Pons (tissue), 1 donor: Measurements from ENCODE around the gene AATK.

Experiments
- DNase-seq: peaks from one replicate; pipeline ENCODE4 v3.0.0-alpha.2; 2016; ENCODE audit warnings: low spot score

The AATK gene

DNA sequence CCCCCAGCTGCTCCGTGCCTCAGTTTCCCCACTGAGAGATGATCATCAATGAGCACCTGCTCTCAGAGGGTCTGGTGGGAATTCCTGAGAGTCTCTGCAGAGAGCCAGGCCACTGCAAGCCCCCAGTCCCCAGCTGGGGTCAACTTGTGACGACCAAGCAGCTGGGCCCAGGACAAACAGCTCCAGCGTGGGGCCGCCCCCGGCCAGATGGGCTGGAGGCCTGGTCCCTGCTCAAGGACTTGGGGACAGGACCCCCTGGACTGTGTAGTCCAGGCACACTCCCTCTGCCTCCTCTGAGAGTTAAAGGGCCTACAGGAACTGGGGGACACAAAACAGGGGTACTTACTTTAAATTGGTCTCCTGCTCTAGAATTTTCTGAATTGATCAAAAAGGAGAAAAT is 16.6 kb upstream of the AATK start:
- no peak for DNase-seq

DNA sequence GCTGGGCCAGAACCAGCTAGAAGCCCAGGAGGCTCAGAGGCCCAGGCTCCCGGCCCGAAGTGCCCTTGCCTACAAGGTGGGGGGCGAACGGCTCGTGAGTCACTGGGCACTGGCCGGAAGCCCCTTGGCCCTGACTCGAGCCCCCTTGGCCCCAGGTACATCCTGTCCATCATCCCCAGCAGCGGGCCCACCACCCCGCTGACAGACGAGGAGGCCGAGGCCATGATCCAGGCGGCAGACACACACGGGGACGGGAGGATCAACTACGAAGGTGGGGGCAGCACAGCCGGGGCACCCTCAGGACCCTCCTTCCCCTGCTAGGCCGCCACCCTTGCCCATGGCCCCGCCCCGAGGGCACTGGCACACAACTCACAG is 15.8 kb upstream of the AATK start:
- DNase-seq, result no peak

DNA sequence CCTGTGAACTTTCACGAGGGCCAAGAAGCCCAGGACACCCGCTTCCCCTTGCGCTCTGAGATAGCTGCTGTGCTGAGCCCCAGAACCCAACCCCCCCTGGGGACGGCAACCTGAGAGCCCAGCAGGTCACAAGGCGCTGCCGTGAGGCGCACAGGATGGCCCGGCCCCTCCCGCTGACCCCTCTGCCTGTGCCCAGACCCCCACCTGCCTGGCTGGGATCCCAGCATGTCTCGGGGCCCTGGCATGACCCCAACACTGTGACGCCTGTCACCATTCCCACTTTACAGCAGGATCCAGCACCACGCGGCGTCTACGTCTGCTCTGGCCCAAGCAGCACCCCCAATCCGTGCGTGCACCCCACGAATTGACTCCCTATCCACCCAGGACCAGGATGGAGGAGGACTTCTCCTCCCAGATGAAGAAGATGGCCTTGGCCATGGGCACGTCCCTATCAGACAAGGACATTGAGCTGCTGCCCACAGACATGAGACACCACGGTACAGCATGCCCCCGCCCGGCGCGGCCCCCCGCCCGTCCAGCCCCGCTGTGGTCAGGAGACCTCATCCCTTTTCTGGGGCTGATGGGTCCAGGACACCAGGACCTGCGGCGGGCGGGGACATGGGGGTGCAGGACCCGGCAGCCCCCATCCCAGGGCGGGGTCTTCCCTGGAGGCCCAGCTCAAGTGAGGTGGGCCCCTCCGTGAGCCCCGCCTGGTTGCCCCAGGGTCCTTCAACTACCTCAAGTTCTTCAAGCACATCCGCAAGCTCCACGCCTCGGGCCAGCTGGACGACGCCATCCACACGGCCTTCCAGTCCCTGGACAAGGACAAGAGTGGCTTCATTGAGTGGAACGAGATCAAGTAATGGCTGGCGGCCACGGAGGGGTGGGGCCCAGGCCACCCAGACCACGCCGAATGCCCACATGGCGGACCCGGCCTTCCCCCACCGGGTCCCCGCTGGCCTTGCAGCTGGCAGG is 15.1 kb upstream of the AATK start:
- DNase-seq, result no peak

DNA sequence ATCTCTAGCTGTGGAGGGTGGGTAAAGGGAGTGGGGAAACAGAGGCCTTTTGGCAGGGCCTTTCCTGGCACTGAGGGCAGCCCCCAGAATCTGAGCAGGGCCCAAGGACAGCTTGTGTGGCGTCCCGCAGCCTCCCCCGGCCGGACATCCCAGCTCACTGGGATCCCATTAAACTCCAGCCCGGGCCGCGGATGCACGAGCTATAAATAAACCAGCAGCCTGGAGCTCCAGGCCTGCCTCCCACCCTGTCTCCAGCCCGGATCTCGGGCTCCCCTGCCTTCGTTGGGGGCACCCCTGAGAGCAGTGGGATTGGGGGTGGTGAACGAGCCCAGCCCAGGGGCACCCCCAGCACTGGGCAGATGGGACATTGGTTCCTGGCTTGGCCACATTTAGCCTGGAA is 13.8 kb upstream of the AATK start:
- DNase-seq, result no peak

DNA sequence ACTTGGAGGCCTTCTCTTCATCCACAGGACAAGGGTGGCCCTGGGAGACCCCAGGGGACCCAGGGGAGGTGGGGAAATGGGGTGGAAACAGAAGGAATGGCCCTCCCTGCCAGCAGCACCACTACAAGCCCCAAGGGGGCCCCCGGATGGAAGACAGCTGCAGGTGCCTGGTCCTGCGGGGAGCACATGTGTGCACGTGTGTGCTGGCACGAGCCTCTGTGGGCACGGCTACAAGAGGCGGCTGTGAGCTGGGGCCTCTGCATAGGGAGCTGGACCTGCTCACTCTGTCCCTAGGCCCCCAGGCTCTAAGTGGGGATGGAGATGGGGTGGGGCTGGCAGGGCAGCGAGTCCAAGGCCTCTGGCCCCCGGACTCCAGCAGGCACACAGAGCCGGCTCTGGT is 13.2 kb upstream of the AATK start:
- DNase-seq, result no peak

DNA sequence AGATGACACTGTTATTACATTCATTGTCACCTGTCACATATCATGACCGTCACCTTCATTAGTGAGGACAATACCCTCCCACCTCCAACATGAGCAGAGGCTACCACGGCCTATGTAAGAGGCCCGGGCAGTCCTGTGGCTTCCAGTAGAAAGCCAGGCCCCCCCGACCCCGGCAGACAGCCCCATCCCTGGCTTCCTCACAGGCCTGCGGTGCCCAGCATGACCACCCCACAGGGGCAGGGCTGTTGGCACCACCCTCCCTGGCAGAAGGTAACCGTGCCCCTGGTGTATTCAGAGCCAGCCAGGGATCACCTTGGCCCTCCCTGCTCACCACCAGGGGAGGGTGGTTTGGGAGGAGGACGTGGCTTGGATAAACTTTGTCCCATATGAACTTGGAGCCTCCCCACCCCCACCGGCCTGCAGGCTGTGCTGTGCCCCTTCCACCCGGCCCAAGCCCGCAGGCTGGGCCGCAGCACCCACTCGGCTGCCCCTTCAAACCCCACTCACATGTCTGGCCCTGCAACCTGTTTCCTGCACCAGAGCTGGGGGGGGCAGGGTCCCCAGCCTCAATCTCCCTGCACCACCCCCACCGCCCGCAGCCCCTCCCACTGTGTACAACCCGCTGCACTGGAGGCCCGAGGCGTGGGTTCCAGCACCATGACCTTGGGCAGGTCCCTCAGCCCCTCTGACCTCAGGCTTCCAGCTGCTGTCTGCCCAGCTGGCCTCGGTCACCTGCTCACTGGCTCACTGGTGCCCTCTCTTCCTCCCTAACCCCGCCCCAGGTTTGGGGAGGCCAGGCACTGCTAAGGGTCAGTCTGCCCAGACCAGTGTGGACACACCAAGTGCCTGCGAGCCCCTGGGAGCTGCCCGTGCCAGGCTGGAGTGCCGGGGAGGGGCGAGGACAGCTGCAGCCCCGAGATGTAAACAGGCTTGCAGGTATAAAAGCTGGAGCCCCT is 12.4 kb upstream of the AATK start:
- no peak for DNase-seq

DNA sequence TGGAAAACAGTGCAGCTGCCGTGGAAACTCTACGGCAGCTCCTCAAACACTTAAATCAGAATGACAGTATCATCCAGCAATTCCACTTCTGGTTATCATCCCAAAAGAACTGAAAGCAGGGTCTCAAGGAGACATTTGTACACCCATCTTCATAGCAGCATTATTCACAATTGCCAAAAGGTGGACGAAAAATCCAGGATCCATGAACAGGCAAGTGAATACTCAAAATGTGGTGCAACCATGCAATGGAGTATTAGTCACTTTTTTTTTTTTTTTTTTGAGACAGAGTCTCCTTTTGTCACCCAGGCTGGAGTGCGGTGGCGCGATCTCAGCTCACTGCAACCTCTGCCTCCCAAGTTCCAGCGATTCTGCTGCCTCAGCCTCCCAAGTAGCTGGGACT is 10.6 kb upstream of the AATK start:
- DNase-seq, result no peak

DNA sequence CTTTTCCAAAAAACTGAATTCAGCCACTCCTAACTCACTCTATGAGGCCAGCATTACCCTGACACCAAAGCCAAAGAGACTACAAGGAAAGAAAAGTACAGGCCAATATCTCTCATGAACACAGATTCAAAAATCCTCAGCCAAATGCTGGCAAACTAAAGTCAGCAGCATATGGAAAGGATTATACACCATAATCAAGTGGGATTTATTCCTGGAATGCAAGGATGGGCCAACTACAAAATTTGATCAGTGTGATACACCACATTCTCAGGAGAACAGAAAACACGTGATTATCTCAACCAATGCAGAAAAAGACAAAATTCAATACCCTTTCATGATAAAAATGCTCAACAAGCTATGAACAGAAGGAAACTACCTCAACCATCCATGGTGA is 7.7 kb upstream of the AATK start:
- DNase-seq, result no peak

DNA sequence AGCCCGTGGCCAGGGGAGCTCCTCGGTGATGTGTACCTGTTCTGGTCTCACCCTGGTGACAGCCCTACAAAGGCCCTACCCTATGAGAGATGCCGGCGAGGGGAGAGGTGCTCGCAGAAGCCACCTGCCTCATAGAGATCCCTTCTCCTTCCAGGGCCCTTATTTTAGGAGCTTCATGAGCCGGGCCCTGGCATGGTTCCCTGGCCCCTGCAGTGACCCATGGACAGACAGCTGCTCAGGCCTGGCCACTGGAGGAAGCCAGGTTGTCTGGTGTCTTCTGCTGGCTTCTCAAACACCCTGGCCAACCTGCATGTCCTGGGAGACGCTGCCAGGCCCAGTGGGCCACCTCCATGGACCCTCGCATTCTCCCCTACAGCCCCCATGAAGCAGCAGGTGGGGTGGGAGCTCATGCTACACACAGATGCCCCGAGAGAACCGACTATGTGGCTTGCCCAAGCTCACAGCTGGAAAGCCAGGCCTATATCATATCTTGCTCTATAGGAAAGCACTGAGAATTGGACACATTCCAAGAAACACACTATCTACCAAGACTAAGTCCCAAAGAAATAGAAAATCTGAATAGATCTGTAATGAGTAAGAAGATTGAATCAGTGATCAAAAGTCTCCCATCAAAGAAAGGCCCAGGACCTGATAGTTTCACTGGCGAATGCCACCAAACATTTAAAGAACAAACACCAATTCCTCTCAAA is 7.2 kb upstream of the AATK start:
- DNase-seq, result no peak

DNA sequence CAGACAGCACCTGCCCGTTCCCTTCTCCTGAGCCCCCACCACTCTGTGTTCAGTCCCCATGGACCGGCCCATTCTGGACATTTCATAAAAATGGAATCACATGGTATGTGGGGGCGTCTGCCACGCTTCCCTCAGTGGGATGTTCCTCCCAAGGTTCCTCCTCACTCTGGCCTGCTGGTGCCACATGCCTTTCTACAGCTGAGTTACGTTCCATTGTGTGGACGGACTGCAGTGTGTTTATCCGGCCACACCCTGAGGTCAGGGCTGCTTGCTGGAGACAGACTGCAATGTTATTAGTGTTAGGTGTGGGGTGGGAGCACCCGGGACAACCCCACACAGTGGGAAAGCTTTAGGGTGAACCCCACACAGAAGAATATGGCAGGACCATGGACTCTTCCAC is 5.9 kb upstream of the AATK start:
- DNase-seq, result no peak

DNA sequence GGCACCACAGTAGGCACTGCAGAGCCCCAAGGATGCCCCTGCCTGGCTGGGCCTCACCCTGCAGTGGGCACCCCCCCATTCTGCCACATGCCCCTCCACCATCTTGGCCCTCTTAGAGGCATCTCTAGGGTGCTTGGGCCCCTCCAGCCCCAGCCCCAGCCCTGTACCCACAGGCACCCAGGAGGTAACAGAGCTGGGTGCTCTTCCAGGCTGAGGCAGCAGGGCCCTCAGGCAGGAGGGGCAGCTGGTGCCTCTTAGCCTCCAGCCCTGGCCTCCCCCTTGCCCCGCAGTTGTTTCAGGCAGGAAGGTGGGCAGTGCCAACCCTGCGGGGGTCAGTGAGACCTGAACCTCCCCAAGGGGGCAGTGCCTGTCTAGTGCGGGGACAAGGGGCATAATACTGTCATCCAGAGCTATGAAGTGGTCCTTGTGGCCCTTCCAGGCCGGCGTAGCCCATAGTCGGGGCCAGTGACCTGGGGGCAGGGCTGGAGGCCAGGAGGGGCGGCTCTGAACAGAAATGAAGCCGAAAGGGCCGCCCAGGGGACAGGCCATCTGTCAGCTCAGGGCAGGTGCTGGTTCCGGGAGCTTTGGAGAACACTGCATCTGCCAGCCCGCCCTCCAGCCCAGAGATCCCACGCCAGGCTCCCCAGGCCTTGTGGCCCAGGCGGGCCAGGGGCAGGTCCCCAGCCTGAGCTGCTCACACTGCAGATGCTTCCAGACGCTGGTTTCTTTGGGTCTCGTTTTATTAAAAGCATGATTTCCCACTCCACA is 4.9 kb upstream of the AATK start:
- no peak for DNase-seq

DNA sequence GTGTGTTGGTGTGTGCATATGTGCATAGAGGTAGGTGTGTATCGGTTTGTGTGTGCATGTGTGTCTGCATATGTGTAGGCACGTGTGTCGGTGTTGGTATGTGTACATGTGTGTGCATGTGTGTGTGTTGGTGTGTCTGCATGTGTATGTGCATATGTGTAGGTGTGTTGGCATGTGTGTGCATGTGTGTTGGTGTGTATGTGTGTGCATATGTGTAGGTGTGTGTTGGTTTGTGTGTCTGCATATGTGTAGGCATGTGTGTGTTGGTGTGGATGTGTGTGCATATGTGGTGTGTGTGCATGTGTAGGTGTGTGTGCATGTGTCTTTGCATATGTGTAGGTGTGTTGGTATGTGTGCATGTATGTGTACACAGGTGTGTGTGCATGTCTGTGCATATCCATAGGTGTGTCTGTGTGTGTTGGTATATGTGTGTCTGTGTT is 3.9 kb upstream of the AATK start:
- DNase-seq, result no peak

DNA sequence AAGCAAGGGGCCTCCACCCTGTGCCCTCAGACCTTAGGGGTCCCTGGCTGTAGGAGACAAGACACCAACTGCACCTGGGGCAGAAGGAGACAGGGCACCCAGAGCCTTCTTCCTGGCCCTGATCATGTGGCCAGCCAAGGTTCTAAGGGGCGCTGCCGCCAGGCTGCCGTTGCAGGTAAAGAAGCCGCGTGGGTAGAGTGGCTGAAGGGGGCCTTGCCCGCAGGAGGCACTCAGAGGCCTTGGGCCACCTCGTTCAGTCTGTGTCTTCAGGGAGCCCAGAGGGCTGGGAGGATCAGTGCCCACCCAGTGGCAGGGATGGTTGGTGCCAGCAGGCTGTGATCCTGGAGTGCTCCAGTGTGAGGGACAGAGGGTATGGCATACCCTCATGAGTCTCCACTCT is 1.6 kb upstream of the AATK start:
- no peak for DNase-seq

DNA sequence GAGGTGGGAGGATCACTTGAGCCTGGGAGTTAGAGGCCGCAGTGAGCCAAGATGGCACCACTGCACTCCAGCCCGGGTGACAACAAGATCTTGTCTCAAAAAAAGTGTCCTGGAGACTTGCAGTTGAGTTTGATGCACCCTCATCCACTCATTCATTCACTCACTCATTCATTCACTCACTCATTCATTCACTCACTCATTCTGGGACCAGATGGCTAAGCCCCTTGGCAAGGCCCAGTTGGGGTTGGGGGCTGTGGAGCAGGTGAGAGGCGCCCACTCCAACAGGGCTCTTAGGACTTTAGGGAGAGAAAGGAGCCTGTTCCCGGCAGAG is 1.1 kb upstream of the AATK start:
- DNase-seq, result no peak

DNA sequence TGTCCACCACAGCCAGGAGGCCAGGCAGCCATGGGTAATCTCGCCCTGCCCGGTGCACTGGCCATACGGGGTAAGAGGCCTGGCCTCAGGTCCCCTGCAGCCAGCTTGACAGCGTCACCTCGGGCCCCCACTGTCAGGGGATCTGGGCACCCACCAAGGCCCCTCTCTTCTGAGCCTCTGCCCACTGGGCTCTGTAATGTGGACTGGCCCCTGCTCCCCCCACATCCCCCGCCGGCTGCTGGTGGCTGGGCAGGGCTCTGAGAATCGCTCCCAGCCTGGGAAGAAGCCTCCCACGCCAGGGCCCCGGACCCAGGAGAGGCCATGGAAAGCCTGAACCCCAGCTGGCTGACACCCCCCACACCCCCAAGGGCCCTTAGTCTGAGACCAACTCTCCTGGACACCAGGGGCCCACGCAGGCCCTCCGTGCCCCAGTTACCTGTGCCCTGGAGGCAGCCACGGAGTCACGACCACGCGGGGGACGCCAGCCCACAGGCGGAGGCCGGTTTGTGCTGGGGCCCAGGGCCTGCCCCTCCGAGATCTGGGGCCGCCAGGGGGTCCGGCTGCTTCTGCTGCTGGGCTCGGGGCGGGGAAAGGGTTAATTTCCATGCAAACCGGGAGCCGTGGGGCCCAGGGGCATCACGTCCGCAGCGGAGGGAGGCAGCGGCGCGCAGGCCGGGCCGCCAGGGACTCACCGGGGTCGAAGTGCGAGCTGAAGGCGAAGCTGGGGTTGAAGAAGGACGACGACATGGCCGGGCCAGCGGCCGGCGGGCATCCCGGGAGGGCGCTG is 582 bp downstream of the AATK start, which contains the start of gene PVALEF:
Gene PVALEF, plus strand, starts transcription at position 262 of the 787 bp plus-strand sequence. CDS start 15,720 bp downstream, outside the sequence.
- DNase-seq, result peak; percentile 36

DNA sequence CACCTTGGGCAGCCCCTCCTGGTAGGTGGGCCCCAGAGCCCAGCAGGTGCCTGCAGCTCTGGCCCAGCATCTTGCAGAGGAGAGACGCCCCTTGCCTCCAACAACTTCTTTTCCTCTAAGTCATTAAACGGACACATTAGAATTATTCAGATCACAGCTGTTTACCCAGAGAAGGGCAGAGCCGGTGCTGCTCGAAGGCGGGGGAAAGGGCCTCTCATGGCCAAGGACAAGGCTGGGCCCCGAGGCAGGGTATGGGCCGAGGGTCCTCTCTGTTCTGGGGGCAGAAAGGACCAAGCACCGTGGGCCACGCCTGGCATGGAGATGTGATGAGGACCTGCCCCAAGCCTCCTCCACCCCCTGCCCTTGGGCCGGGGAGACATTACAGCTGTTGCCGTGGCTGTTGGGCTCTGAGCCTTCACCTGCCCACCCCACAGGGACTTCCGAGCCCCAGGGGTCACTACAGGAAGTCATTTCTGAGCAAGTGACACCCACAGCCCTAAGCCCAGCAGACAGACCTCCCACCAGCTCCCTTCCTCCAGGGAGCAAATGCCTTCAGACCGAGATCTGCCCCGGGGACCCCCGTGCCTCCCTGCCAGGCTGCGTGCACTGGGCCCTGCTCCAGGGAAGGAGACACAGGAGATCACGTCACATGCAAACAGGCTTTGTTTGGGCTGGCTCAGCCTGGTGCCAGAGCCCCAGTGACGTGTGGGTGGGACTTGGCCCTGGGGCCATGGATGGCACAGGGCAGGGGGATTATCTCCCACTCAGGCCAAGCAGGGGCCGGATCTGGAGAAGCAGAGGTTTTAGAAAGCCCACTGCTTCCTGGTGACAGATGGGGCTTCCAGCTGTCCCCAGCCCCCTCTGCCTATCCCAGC is 1.4 kb downstream of the AATK start:
- peak; percentile 79 for DNase-seq

DNA sequence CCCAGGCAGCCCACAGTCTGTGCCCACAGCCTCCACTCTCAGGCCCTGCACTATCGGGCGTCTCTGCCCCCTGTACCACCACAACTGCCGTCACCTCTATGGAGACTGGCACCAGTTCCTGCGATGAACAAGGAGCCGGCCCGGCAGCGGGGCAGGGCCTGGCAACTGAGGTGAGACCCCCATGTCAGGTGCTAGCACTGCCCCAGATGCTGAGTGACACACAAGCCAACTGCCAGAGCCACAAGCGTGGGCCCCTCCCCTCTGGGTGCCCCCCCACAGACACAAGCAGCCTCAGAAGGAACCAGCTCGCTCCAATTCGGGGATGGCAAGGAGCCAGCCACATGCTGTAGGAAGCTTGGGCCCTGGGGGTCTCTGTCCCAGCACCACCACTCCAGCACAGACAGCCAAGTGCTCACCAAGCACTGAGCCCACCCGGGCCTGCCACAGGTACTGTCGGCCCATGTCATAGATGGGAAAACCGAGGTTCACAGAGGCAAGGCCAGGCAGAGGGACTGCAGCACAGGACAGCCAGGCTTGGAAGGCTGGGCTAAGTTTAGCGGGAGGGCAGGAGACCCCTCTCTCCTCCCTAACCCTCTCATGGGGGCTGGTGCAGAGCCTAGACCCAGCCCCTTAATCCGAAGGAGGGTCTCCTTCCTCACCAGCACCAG is 2.2 kb downstream of the AATK start:
- DNase-seq, result no peak

DNA sequence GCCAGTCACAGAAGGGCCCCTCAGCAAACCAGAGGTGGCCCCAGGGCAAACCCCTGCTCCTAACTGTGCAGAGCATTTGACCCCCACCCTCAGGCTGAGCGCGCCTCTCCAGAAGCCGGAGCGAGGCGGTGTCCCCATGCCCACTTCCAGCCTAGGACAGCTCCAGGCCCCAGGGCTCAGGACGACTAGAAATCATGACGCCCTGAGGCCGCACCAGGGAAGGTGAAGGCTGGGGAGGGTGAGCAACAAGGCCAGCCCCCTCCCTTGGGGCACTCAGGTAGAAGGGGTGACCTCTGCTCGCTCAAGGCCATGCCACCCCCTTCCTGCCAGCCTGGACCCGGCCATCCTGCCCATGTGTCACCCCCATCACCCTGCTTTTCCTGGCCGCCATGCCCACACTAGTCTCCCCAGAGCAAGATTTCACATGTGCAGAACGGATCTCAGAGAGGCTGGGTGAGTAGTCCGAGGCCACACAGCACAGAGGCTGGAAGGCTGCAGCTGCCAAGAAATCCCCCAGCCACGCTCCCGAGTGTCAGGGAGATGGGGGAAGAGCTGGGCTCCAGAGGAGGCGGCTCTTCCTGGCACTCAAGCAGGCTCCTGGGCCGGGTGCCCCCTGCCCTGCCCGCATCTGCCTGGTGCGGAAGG is 2.8 kb downstream of the AATK start:
- DNase-seq, result no peak

DNA sequence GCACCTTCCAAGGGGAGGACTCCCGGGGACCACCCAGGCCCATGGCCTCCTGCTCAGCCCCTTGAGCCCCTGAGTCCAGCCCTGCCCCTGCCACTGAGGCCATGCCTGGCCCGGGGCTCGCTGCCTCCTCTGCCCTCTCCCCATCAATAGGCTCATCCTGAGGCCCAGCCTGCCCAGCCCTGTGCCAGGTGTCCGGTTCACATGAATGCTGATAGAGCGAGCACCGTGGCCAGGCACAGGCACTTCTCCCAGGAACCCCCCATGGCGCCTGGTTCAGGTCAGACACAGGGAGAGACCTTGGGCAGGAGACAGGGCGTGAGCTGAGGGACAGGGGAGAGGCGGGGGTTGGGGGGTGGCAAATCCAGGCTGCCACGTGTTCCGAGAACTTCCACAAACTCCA is 3.5 kb downstream of the AATK start:
- DNase-seq, result no peak
